ENCODE measurements around the gene PHOSPHO1.

PHOSPHO1 gene

DNA sequence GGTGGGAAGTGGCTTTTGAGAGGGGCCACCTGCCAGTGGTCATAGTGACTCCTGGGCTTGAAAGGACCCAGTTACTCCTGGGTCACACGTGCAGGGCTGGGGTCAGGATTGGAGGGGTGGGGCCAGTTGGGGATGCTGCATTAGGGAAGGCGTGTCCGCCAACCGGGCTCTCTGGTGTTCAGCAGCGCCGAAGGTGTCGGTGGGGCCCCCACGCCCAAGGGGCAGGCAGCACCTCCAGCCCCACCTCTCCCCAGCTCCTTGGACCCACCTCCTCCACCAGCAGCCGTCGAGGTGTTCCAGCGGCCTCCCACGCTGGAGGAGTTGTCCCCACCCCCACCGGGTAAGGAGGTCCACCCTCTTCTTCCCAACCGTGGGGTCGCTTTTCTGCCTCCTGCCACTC, 10.6 kb downstream of the PHOSPHO1 start:
- TF ChIP-seq CTCF (IDR thresholded peaks at IDR 0.05; ENCODE audit: low read depth, low read length) (no peak), MYC (IDR thresholded peaks at IDR 0.05; ENCODE audit: low read depth, low read length) (no peak), POLR2A (IDR thresholded peaks at IDR 0.05; ENCODE audit: extremely low read depth, insufficient read length) (no peak)
- TF ChIP-seq, protein P1, sequence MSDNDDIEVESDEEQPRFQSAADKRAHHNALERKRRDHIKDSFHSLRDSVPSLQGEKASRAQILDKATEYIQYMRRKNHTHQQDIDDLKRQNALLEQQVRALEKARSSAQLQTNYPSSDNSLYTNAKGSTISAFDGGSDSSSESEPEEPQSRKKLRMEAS (IDR thresholded peaks at IDR 0.05; ENCODE audit: low read depth, low read length): no peak
- no peak for DNase-seq (ENCODE audit: low read depth)
- H3K4me3 ChIP-seq (ENCODE audit: low read depth, low read length): no peak overlapping the region

DNA sequence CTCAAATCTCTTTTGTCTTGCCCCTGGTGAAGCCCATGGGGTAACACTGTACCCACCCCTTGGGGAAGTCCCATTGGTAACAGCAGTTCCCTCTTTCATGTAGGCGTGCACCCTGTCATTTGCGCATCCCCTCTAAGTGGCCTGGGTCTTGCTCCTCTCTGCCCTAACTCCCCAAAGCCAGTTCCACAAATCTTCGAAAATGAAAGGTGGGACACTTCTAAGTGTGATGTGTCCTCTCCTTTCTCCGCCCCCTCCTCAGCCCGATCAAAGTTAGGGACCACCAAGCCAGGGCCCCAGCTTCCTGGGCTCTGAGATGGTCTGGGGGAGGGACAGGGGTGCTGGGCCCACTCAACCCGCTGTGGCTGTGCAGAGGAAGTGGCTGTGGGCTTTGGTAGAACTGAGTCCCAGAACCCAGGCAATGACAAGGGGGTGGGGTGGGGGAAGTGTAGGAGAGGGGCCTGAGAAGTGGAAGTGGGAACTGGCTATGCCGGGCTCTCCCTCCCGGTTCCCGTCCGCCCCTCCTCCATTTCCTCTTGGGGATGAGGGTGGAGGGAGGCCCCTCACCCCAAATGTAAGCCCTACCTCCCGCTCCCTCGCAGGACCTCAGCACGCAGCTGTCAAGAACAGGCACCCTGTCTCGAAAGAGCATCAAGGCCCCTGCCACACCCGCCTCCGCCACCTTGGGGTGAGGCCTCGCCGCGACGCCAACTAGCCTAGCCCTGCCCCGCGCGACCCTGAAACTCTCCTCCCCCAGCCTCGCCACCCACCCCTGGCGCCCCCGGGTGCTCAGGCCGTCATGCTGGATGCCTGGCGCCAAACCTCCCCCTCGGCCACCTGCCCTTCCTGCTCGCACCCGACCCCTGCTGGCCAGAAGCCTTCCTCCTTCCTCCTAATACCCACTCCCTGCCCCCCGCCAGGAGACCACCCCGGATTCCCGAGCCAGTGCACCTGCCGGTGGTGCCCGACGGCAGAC, 11.4 kb downstream of the PHOSPHO1 start:
- DNase-seq (ENCODE audit: low read depth): peak; percentile 74
- TF ChIP-seq MYC (IDR thresholded peaks at IDR 0.05; ENCODE audit: low read depth, low read length): no peak
- TF ChIP-seq CTCF (IDR thresholded peaks at IDR 0.05; ENCODE audit: low read depth, low read length): no peak
- TF ChIP-seq, protein P1 (IDR thresholded peaks at IDR 0.05; ENCODE audit: low read depth, low read length): no peak
- no peak for TF ChIP-seq POLR2A (IDR thresholded peaks at IDR 0.05; ENCODE audit: extremely low read depth, insufficient read length)
- no peak overlapping the region for H3K4me3 ChIP-seq (ENCODE audit: low read depth, low read length)

DNA sequence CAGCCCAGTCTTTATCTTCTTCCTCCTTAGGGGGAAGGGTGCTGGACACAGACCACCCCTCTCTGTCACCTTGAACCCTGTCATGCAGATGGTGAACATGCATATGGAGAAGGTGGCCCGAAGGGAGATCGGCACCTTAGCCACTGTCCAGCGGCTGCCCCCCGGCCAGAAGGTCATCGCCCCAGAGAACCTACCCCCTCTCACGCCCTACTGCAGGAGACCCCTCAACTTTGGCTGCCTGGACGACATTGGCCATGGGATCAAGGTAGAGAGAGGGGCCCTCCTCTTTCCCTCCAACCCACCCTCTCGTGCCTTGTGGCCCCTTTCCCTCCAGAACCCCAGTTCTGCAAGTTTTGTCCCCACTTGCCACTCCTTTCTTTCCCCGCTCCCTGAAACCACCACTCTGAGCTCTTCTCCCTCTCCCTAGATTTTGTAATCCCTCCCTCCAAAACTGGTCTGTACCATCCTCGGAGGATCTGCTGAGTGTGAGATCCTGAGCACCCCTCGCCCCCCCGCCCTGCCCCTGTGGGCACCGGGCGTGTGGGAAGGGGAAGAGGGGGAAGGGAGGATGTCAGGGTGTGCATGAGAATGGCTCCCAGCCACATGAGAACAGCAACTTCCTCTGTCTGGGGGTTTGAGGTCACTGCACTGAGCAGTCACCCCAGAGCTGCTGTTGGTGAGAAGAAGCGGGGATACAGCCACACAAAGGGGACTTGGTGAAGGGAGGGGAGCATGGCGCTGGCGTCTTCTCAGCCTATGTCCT, 12.8 kb downstream of the PHOSPHO1 start:
- H3K4me3 ChIP-seq (ENCODE audit: low read depth, low read length): no peak overlapping the region
- peak; percentile 89 for DNase-seq (ENCODE audit: low read depth)
- peak; percentile 77 for TF ChIP-seq MYC (IDR thresholded peaks at IDR 0.05; ENCODE audit: low read depth, low read length)
- TF ChIP-seq, protein P1 (IDR thresholded peaks at IDR 0.05; ENCODE audit: low read depth, low read length): peak; percentile 64
- no peak for TF ChIP-seq POLR2A (IDR thresholded peaks at IDR 0.05; ENCODE audit: extremely low read depth, insufficient read length)
- TF ChIP-seq CTCF (IDR thresholded peaks at IDR 0.05; ENCODE audit: low read depth, low read length): no peak

GRCh38 chr17:49216953-49217650, 13.5 kb downstream of the PHOSPHO1 start:
- DNase-seq (ENCODE audit: low read depth): peak; percentile 54
- TF ChIP-seq, protein P1 (IDR thresholded peaks at IDR 0.05; ENCODE audit: low read depth, low read length): 0 out of 2 replicates have a peak, but pooled peaks have one; percentile 14
- TF ChIP-seq MYC (IDR thresholded peaks at IDR 0.05; ENCODE audit: low read depth, low read length) (no peak), CTCF (IDR thresholded peaks at IDR 0.05; ENCODE audit: low read depth, low read length) (no peak), POLR2A (IDR thresholded peaks at IDR 0.05; ENCODE audit: extremely low read depth, insufficient read length) (no peak)
- no peak overlapping the region for H3K4me3 ChIP-seq (ENCODE audit: low read depth, low read length)

GRCh38 chr17:49216482-49216881, 14.1 kb downstream of the PHOSPHO1 start:
- TF ChIP-seq CTCF (IDR thresholded peaks at IDR 0.05; ENCODE audit: low read depth, low read length) (no peak), MYC (IDR thresholded peaks at IDR 0.05; ENCODE audit: low read depth, low read length) (no peak), POLR2A (IDR thresholded peaks at IDR 0.05; ENCODE audit: extremely low read depth, insufficient read length) (no peak)
- TF ChIP-seq, protein P1 (IDR thresholded peaks at IDR 0.05; ENCODE audit: low read depth, low read length): no peak
- no peak for DNase-seq (ENCODE audit: low read depth)
- no peak overlapping the region for H3K4me3 ChIP-seq (ENCODE audit: low read depth, low read length)

All from NB4 (cell line).